ENCODE measurements around the gene DAW1. TPM values are rescaled to one million over a fixed set of nuclear protein-coding genes. Genes with fewer than 3 reads are reported as not detected.

DAW1 gene
- total and polyA plus RNA-seq, 8 donors = 0.25 TPM; not detected in 7

DNA sequence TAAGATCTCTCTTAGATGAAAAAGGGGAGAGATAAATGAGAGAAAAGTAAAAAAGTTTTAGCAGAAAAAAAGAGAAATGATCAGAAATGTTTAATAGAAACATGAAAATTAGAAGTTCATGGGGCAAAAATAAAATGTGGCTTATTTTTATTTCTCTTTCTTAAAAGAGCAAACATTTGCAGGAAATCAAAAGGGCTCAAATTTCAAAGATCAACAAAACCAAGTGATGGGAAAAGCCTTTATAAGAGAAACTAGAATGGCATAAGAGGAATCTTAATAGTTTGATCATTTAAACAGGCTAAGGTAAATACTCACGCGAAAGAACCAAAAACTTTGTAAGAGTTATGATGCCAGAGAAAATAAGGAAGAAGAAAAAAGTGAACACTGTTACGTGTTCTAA is 23.3 kb upstream of the DAW1 start:
- H3K4me1 ChIP-seq = no peaks in the 10 kb centered on the region
- H3K27me3 ChIP-seq = no peaks in the 10 kb centered on the region
- H3K9me3 ChIP-seq = no peaks in the 10 kb centered on the region
- no peaks in the 10 kb centered on the region for H3K36me3 ChIP-seq
- intact Hi-C loops (cut with DNase I; ENCODE audit: low total_unique reads) = no loop called here
- DNase-seq = no peak
- H3K27ac ChIP-seq = peak overlapping the region in 1 of 5 donors; percentile 51
- WGBS, 5 donors = 12 to 48% (median 24%) methylated on average over 3 of the region's 3 CpGs
- H3K4me3 ChIP-seq = no peak overlapping the region
- TF ChIP-seq POLR2AphosphoS5 (IDR thresholded peaks at IDR 0.05) (no peak), POLR2A (IDR thresholded peaks at IDR 0.05) (no peak), EP300 (IDR thresholded peaks at IDR 0.05) (no peak), CTCF (IDR thresholded peaks at IDR 0.05) (no peak)

- no peaks in the 10 kb centered on the region for H3K36me3 ChIP-seq
- intact Hi-C loops (cut with DNase I; ENCODE audit: low total_unique reads) = no loop called here
- DNase-seq = peak in 1 of 2 donors; percentile 55
- peak overlapping the region in 1 of 5 donors; percentile 51 for H3K27ac ChIP-seq
- no peaks in the 10 kb centered on the region for H3K9me3 ChIP-seq
- 49 to 71% (median 60%) methylated on average over 4 of the region's 4 CpGs for WGBS, 5 donors
- TF ChIP-seq POLR2AphosphoS5 (IDR thresholded peaks at IDR 0.05) = no peak
- no peak for TF ChIP-seq POLR2A (IDR thresholded peaks at IDR 0.05)
- TF ChIP-seq EP300 (IDR thresholded peaks at IDR 0.05) = no peak
- TF ChIP-seq CTCF (IDR thresholded peaks at IDR 0.05) = no peak
- H3K27me3 ChIP-seq = no peaks in the 10 kb centered on the region
- H3K4me1 ChIP-seq = no peaks in the 10 kb centered on the region
- no peak overlapping the region for H3K4me3 ChIP-seq
Observed at GRCh38 chr2:227848586-227848985, 22.8 kb upstream of the DAW1 start.

- H3K9me3 ChIP-seq = no peaks in the 10 kb centered on the region
- TF ChIP-seq EP300 (IDR thresholded peaks at IDR 0.05) (no peak), POLR2AphosphoS5 (IDR thresholded peaks at IDR 0.05) (no peak), CTCF (IDR thresholded peaks at IDR 0.05) (no peak), POLR2A (IDR thresholded peaks at IDR 0.05) (no peak)
- no peak overlapping the region for H3K4me3 ChIP-seq
- no peaks in the 10 kb centered on the region for H3K4me1 ChIP-seq
- DNase-seq = no peak
- no peaks in the 10 kb centered on the region for H3K27me3 ChIP-seq
- no peaks in the 10 kb centered on the region for H3K36me3 ChIP-seq
- no peak overlapping the region for H3K27ac ChIP-seq
- intact Hi-C loops (cut with DNase I; ENCODE audit: low total_unique reads) = no loop called here
- 71 to 90% (median 79%) methylated on average over 1 of the region's 1 CpG for WGBS, 5 donors
Observed at GRCh38 chr2:227849906-227850305, 21.5 kb upstream of the DAW1 start.

- DNase-seq = peak in 1 of 2 donors; percentile 53
- no peak overlapping the region for H3K4me3 ChIP-seq
- no peak for TF ChIP-seq POLR2A (IDR thresholded peaks at IDR 0.05)
- no peak for TF ChIP-seq EP300 (IDR thresholded peaks at IDR 0.05)
- TF ChIP-seq CTCF (IDR thresholded peaks at IDR 0.05) = no peak
- no peak for TF ChIP-seq POLR2AphosphoS5 (IDR thresholded peaks at IDR 0.05)
- no peaks in the 10 kb centered on the region for H3K36me3 ChIP-seq
- no peak overlapping the region for H3K27ac ChIP-seq
- no peaks in the 10 kb centered on the region for H3K4me1 ChIP-seq
- H3K9me3 ChIP-seq = no peaks in the 10 kb centered on the region
- H3K27me3 ChIP-seq = no peaks in the 10 kb centered on the region
- WGBS, 5 donors = 50 to 58% (median 56%) methylated on average over 4 of the region's 4 CpGs
- intact Hi-C loops (cut with DNase I; ENCODE audit: low total_unique reads) = no loop called here
Observed at GRCh38 chr2:227853204-227853629, 18.2 kb upstream of the DAW1 start.

Measured in stomach (tissue), 9 donors.